Measurements from ENCODE around the gene CDC42BPG. TPM values are rescaled to one million over a fixed set of nuclear protein-coding genes. Genes with fewer than 3 reads are reported as not detected.

The CDC42BPG gene
- total and polyA plus RNA-seq, 9 of the 15 experiments (the other 6 are each of a cell fraction or from before 2014, with no cell fraction given), result 0.04 to 8.8 (median 2.1) TPM

GRCh38 chr11:64878494-64879243, 34.2 kb upstream of the CDC42BPG start, which contains the start of gene EHD1 (continued):
- TF ChIP-seq REST (IDR thresholded peaks at IDR 0.05; ENCODE audit: borderline replicate concordance) (no peak), REST (CRISPR knock-in tag; IDR thresholded peaks at IDR 0.05; ENCODE audit: low read depth) (no peak), POLR2H (tag; IDR thresholded peaks at IDR 0.05; ENCODE audit: low read depth) (peak; percentile 88), ELF2 (CRISPR knock-in tag; IDR thresholded peaks at IDR 0.05) (peak; percentile 80; the same call in 1 of the 2 replicates), BDP1 (IDR thresholded peaks at IDR 0.05; ENCODE audit: insufficient read depth, insufficient read length) (no peak), TAF7 (tag; IDR thresholded peaks at IDR 0.05) (0 out of 2 replicates have a peak, but pooled peaks have one; percentile 54), ZBTB40 (IDR thresholded peaks at IDR 0.05) (peak; percentile 63), ZBTB40 (CRISPR knock-in tag; IDR thresholded peaks at IDR 0.05) (no peak), KDM4B (IDR thresholded peaks at IDR 0.05; ENCODE audit: borderline replicate concordance in 2 of 2, low read depth in 1 of 2) (peak in 1 of 2 experiments; percentile 66; a peak in 2 of 4 replicates), FOSL1 (tag; conservative IDR thresholded peaks at IDR 0.05) (peak; percentile 25; the same call in 1 of the 2 replicates)

All from K562 (cell line).